ENCODE data around the gene FARS2. TPM values are rescaled to one million over a fixed set of nuclear protein-coding genes. Genes with fewer than 3 reads are reported as not detected.

Gene FARS2
- total and polyA plus RNA-seq, 2 of the 13 experiments (the other 11 are each of a cell fraction or from before 2014, with no cell fraction given): 15.4 to 26.0 TPM

- TF ChIP-seq MAZ (IDR thresholded peaks at IDR 0.05; ENCODE audit: borderline replicate concordance, low read depth, low read length) (no peak), MAZ (CRISPR knock-in tag; IDR thresholded peaks at IDR 0.05; ENCODE audit: low read depth) (0 out of 2 replicates have a peak, but pooled peaks have one; percentile 27), SIN3B (IDR thresholded peaks at IDR 0.05; ENCODE audit: low read length) (no peak), ZNF749 (CRISPR knock-in tag; IDR thresholded peaks at IDR 0.05; ENCODE audit: borderline replicate concordance) (no peak), GATAD1 (CRISPR knock-in tag; IDR thresholded peaks at IDR 0.05) (peak; percentile 55), ZNF879 (CRISPR knock-in tag; IDR thresholded peaks at IDR 0.05) (no peak), FOXA1 (IDR thresholded peaks at IDR 0.05) (no peak), FOXA1 (CRISPR knock-in tag; IDR thresholded peaks at IDR 0.05) (0 out of 2 replicates have a peak, but pooled peaks have one; percentile 21), ZNF570 (CRISPR knock-in tag; IDR thresholded peaks at IDR 0.05; ENCODE audit: borderline replicate concordance) (no peak), EZH2 (conservative IDR thresholded peaks at IDR 0.05; ENCODE audit: low read depth, low read length) (no peak), TARDBP (CRISPR knock-in tag; IDR thresholded peaks at IDR 0.05) (peak; percentile 42; the same call in 1 of the 2 replicates), GTF3A (CRISPR knock-in tag; conservative IDR thresholded peaks at IDR 0.05) (0 out of 2 replicates have a peak, but pooled peaks have one; percentile 44), ZNF580 (CRISPR knock-in tag; IDR thresholded peaks at IDR 0.05; ENCODE audit: borderline replicate concordance, low read depth) (peak; percentile 62; the same call in 1 of the 2 replicates), HNRNPUL1 (IDR thresholded peaks at IDR 0.05; ENCODE audit: low read depth, low read length) (no peak), TSC22D2 (CRISPR knock-in tag; IDR thresholded peaks at IDR 0.05; ENCODE audit: borderline replicate concordance) (peak; percentile 42; the same call in 1 of the 2 replicates), SETDB1 (CRISPR knock-in tag; IDR thresholded peaks at IDR 0.05; ENCODE audit: borderline replicate concordance) (no peak), ZNF331 (CRISPR knock-in tag; IDR thresholded peaks at IDR 0.05) (0 out of 2 replicates have a peak, but pooled peaks have one; percentile 21), ZNF619 (CRISPR knock-in tag; IDR thresholded peaks at IDR 0.05) (0 out of 2 replicates have a peak, but pooled peaks have one; percentile 51), PRPF4 (IDR thresholded peaks at IDR 0.05; ENCODE audit: low read depth, low read length, poor library complexity, severe bottlenecking) (peak; percentile 37)
- TF ChIP-seq, protein P1, sequence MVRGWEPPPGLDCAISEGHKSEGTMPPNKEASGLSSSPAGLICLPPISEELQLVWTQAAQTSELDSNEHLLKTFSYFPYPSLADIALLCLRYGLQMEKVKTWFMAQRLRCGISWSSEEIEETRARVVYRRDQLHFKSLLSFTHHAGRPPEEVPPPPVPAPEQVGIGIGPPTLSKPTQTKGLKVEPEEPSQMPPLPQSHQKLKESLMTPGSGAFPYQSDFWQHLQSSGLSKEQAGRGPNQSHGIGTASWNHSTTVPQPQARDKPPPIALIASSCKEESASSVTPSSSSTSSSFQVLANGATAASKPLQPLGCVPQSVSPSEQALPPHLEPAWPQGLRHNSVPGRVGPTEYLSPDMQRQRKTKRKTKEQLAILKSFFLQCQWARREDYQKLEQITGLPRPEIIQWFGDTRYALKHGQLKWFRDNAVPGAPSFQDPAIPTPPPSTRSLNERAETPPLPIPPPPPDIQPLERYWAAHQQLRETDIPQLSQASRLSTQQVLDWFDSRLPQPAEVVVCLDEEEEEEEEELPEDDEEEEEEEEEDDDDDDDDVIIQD (CRISPR knock-in tag; IDR thresholded peaks at IDR 0.05; ENCODE audit: low read depth): peak; percentile 49; the same call in 1 of the 2 replicates
- TF ChIP-seq, protein P2, sequence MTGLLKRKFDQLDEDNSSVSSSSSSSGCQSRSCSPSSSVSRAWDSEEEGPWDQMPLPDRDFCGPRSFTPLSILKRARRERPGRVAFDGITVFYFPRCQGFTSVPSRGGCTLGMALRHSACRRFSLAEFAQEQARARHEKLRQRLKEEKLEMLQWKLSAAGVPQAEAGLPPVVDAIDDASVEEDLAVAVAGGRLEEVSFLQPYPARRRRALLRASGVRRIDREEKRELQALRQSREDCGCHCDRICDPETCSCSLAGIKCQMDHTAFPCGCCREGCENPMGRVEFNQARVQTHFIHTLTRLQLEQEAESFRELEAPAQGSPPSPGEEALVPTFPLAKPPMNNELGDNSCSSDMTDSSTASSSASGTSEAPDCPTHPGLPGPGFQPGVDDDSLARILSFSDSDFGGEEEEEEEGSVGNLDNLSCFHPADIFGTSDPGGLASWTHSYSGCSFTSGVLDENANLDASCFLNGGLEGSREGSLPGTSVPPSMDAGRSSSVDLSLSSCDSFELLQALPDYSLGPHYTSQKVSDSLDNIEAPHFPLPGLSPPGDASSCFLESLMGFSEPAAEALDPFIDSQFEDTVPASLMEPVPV (CRISPR knock-in tag; IDR thresholded peaks at IDR 0.05): no peak
- TF ChIP-seq, protein P3, sequence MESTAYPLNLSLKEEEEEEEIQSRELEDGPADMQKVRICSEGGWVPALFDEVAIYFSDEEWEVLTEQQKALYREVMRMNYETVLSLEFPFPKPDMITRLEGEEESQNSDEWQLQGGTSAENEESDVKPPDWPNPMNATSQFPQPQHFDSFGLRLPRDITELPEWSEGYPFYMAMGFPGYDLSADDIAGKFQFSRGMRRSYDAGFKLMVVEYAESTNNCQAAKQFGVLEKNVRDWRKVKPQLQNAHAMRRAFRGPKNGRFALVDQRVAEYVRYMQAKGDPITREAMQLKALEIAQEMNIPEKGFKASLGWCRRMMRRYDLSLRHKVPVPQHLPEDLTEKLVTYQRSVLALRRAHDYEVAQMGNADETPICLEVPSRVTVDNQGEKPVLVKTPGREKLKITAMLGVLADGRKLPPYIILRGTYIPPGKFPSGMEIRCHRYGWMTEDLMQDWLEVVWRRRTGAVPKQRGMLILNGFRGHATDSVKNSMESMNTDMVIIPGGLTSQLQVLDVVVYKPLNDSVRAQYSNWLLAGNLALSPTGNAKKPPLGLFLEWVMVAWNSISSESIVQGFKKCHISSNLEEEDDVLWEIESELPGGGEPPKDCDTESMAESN (CRISPR knock-in tag; conservative IDR thresholded peaks at IDR 0.05): 0 out of 2 replicates have a peak, but pooled peaks have one; percentile 47
- TF ChIP-seq, protein P4, sequence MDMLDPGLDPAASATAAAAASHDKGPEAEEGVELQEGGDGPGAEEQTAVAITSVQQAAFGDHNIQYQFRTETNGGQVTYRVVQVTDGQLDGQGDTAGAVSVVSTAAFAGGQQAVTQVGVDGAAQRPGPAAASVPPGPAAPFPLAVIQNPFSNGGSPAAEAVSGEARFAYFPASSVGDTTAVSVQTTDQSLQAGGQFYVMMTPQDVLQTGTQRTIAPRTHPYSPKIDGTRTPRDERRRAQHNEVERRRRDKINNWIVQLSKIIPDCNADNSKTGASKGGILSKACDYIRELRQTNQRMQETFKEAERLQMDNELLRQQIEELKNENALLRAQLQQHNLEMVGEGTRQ (IDR thresholded peaks at IDR 0.05; ENCODE audit: low read depth, low read length): no peak
- TF ChIP-seq, protein P4 (CRISPR knock-in tag; IDR thresholded peaks at IDR 0.05; ENCODE audit: borderline replicate concordance): no peak
Observed at GRCh38 chr6:5214570-5215052, 46.7 kb upstream of the FARS2 start (continued).

Measured in HepG2 (cell line).